HEK293T (cell line): ENCODE data around the gene MICAL1.

Experiments used
- CTCF ChIA-PET: fragments of 350-600 bp; formaldehyde crosslinking; extraction: SDS; loops from one replicate; lab custom pipeline; 2021; ENCODE audit warnings: antibody characterized with exemption, inconsistent platforms; lab: Yijun Ruan, JAX
- POLR2A ChIA-PET: fragments of 350-600 bp; formaldehyde crosslinking; extraction: SDS; loops from one replicate; lab custom pipeline; 2020; ENCODE audit warnings: antibody characterized with exemption, inconsistent platforms; lab: Yijun Ruan, JAX
- DNase-seq: peaks from one replicate; pipeline ENCODE4 v3.0.0; 2012; ENCODE audit warnings: mixed read lengths; ENCODE audit errors: extremely low spot score
- ARNT ChIP-seq: fragments of 450-650 bp; IDR thresholded peaks from 2 replicates; pipeline ENCODE4 v1.6.1; 2017; ENCODE audit warnings: mild to moderate bottlenecking
- BHLHE40 ChIP-seq: fragments of 450-650 bp; IDR thresholded peaks from 2 replicates; pipeline ENCODE4 v1.6.1; 2016; ENCODE audit warnings: mild to moderate bottlenecking, moderate library complexity, borderline replicate concordance
- CTBP1 ChIP-seq: fragments of 450-650 bp; IDR thresholded peaks from 2 replicates; pipeline ENCODE4 v1.6.1; 2016; ENCODE audit warnings: borderline replicate concordance
- ELF4 ChIP-seq: fragments of 450-650 bp; IDR thresholded peaks from 2 replicates; pipeline ENCODE4 v1.6.1; 2017; ENCODE audit warnings: antibody characterized with exemption
- FOXA1 ChIP-seq: fragments of 450-650 bp; IDR thresholded peaks from 2 replicates; pipeline ENCODE4 v1.6.1; 2016; ENCODE audit warnings: mild to moderate bottlenecking
- FOXK2 ChIP-seq: fragments of 450-650 bp; IDR thresholded peaks from 2 replicates; pipeline ENCODE4 v1.6.1; 2016; ENCODE audit warnings: mild to moderate bottlenecking
- FOXM1 ChIP-seq: fragments of 450-650 bp; IDR thresholded peaks from 2 replicates; pipeline ENCODE4 v1.6.1; 2017; ENCODE audit warnings: mild to moderate bottlenecking, borderline replicate concordance
- HDGF ChIP-seq: fragments of 450-650 bp; IDR thresholded peaks from 2 replicates; pipeline ENCODE4 v1.6.1; 2017; ENCODE audit warnings: antibody characterized with exemption, borderline replicate concordance
- L3MBTL2 ChIP-seq: fragments of 450-650 bp; conservative IDR thresholded peaks from 2 replicates; pipeline ENCODE4 v1.6.1; 2016; ENCODE audit warnings: mild to moderate bottlenecking
- LEF1 ChIP-seq: fragments of 450-650 bp; IDR thresholded peaks from 2 replicates; pipeline ENCODE4 v1.6.1; 2017; ENCODE audit warnings: mild to moderate bottlenecking, borderline replicate concordance
- NFRKB ChIP-seq: fragments of 450-650 bp; IDR thresholded peaks from 2 replicates; pipeline ENCODE4 v1.6.1; 2016; ENCODE audit warnings: mild to moderate bottlenecking, moderate library complexity
- PKNOX1 ChIP-seq: fragments of 450-650 bp; IDR thresholded peaks from 2 replicates; pipeline ENCODE4 v1.6.1; 2016
- SP1 ChIP-seq: fragments of 450-650 bp; IDR thresholded peaks from 2 replicates; pipeline ENCODE4 v1.6.1; 2017
- SUZ12 ChIP-seq: fragments of 450-650 bp; IDR thresholded peaks from 2 replicates; pipeline ENCODE4 v1.6.1; 2016; ENCODE audit warnings: mild to moderate bottlenecking
- TARDBP ChIP-seq: fragments of 450-650 bp; IDR thresholded peaks from 2 replicates; pipeline ENCODE4 v1.6.1; 2016
- ZNF384 ChIP-seq: fragments of 450-650 bp; IDR thresholded peaks from 2 replicates; pipeline ENCODE4 v1.6.1; 2016

Gene MICAL1

GRCh38 chr6:109406196-109406595 is 49.4 kb downstream of the MICAL1 start:
- TF ChIP-seq NFRKB, result no peak
- TF ChIP-seq HDGF, result no peak
- no peak for TF ChIP-seq FOXK2
- TF ChIP-seq BHLHE40, result no peak
- TF ChIP-seq FOXA1, result no peak
- no peak for TF ChIP-seq PKNOX1
- TF ChIP-seq SP1, result no peak
- TF ChIP-seq ELF4, result no peak
- no peak for TF ChIP-seq ARNT
- no peak for TF ChIP-seq FOXM1
- no peak for TF ChIP-seq ZNF384
- TF ChIP-seq L3MBTL2, result no peak
- no peak for TF ChIP-seq CTBP1
- TF ChIP-seq LEF1, result no peak
- DNase-seq, result no peak
- POLR2A ChIA-PET, result interaction anchor here (0.8 kb wide), 1 partner anchor 12 kb away, joined by 3 read pairs; no protein-coding TSS in a partner anchor
- CTCF ChIA-PET, result no interaction called here

GRCh38 chr6:109397020-109397419 is 58.6 kb downstream of the MICAL1 start:
- no peak for TF ChIP-seq PKNOX1
- TF ChIP-seq LEF1, result no peak
- no peak for TF ChIP-seq NFRKB
- no peak for TF ChIP-seq FOXA1
- TF ChIP-seq FOXK2, result no peak
- TF ChIP-seq ELF4, result no peak
- TF ChIP-seq ARNT, result no peak
- no peak for TF ChIP-seq TARDBP
- no peak for TF ChIP-seq CTBP1
- no peak for TF ChIP-seq ZNF384
- no peak for TF ChIP-seq SP1
- no peak for TF ChIP-seq HDGF
- no peak for TF ChIP-seq FOXM1
- TF ChIP-seq BHLHE40, result no peak
- TF ChIP-seq SUZ12, result no peak
- TF ChIP-seq L3MBTL2, result no peak

GRCh38 chr6:109396046-109396718 is 59.4 kb downstream of the MICAL1 start:
- TF ChIP-seq BHLHE40 (no peak), TARDBP (no peak), HDGF (no peak), FOXA1 (no peak), FOXM1 (no peak), FOXK2 (no peak), ELF4 (no peak), NFRKB (no peak)
- POLR2A ChIA-PET, result interaction anchor here (1.0 kb wide), 1 partner anchor 12 kb away, joined by 3 read pairs; no protein-coding TSS in a partner anchor
- CTCF ChIA-PET, result interaction anchor here (0.6 to 2.2 kb wide), 2 partner anchors 46 to 208 kb away, joined by 3 to 13 read pairs; no protein-coding TSS in a partner anchor
- no peak for DNase-seq

More at GRCh38 chr6:109397020-109397419, 58.6 kb downstream of the MICAL1 start:
- CTCF ChIA-PET, result interaction anchor here (0.6 to 2.2 kb wide), 3 partner anchors 21 to 209 kb away, joined by 3 to 13 read pairs (median 3); no protein-coding TSS in a partner anchor
- POLR2A ChIA-PET, result interaction anchor here (1.0 kb wide), 1 partner anchor 13 kb away, joined by 3 read pairs; no protein-coding TSS in a partner anchor
- DNase-seq, result peak; percentile 20
